Trophoblast cell (in vitro differentiated cells and primary cell): ENCODE results near the gene TSPYL4.
"Not testable (repeated sequence)": the region's sequence is repeated elsewhere in the genome, so short reads cannot be mapped to it uniquely, and the experiment has no call there.

ENCODE experiments used
- DNase-seq, 2 donors: peaks; one replicate each; pipeline ENCODE4 v3.0.0-alpha.2; 2016
- H2AFZ ChIP-seq: 2 replicates; pipeline ENCODE4 v1.6.1; 2013; ENCODE audit warnings: low read length, moderate library complexity, mild to moderate bottlenecking; ENCODE audit not compliant: insufficient read depth, poor library complexity
- H2AK5ac ChIP-seq: 2 replicates; pipeline ENCODE4 v1.6.1; 2013; ENCODE audit warnings: mild to moderate bottlenecking, low read length
- H2BK120ac ChIP-seq: 2 replicates; pipeline ENCODE4 v1.6.1; 2013; ENCODE audit warnings: low read length, mild to moderate bottlenecking, moderate library complexity; ENCODE audit not compliant: insufficient read depth, poor library complexity
- H2BK12ac ChIP-seq: 2 replicates; pipeline ENCODE4 v1.6.1; 2013; ENCODE audit warnings: mild to moderate bottlenecking, low read length, moderate library complexity
- H2BK5ac ChIP-seq: 2 replicates; pipeline ENCODE4 v1.6.1; 2013; ENCODE audit warnings: low read length, low read depth, moderate library complexity, mild to moderate bottlenecking; ENCODE audit not compliant: poor library complexity
- H3K14ac ChIP-seq: 2 replicates; pipeline ENCODE4 v1.6.1; 2013; ENCODE audit warnings: mild to moderate bottlenecking, low read length
- H3K18ac ChIP-seq: 2 replicates; pipeline ENCODE4 v1.6.1; 2013; ENCODE audit warnings: mild to moderate bottlenecking, low read length
- H3K23ac ChIP-seq: 2 replicates; pipeline ENCODE4 v1.6.1; 2013; ENCODE audit warnings: low read length
- H3K27ac ChIP-seq: 2 replicates; pipeline ENCODE4 v1.5.1; 2013; ENCODE audit warnings: low read depth, mild to moderate bottlenecking, inconsistent platforms, low read length, moderate library complexity
- H3K27me3 ChIP-seq: 2 replicates; pipeline ENCODE4 v1.6.1; 2013; ENCODE audit warnings: inconsistent platforms, mild to moderate bottlenecking, low read length, moderate library complexity; ENCODE audit not compliant: insufficient read depth
- H3K36me3 ChIP-seq, 2 experiments: 1 replicate in 1 of 2; 2 replicates in 1 of 2; pipeline ENCODE4 v1.6.1; 2013; ENCODE audit warnings: low read length in 2 of 2, mild to moderate bottlenecking in 2 of 2, moderate library complexity in 1 of 2; ENCODE audit not compliant: insufficient read depth in 2 of 2, control insufficient read depth in 1 of 2
- H3K4ac ChIP-seq: 2 replicates; pipeline ENCODE4 v1.6.1; 2013; ENCODE audit warnings: low read depth, mild to moderate bottlenecking, low read length, moderate library complexity
- H3K4me1 ChIP-seq, 2 experiments: 1 replicate in 1 of 2; 2 replicates in 1 of 2; pipeline ENCODE4 v1.6.1; 2013; ENCODE audit warnings: low read length in 2 of 2, mild to moderate bottlenecking in 2 of 2, moderate library complexity in 1 of 2; ENCODE audit not compliant: insufficient read depth in 2 of 2, control insufficient read depth in 1 of 2
- H3K4me2 ChIP-seq: 2 replicates; pipeline ENCODE4 v1.6.1; 2013; ENCODE audit warnings: inconsistent platforms, mild to moderate bottlenecking, low read length, moderate library complexity
- H3K4me3 ChIP-seq: 2 replicates; pipeline ENCODE4 v1.5.1; 2013; ENCODE audit warnings: mild to moderate bottlenecking, low read depth, low read length, inconsistent platforms
- H3K79me1 ChIP-seq: one replicate; pipeline ENCODE4 v1.6.1; 2013; ENCODE audit warnings: low read length
- H3K79me2 ChIP-seq: 2 replicates; pipeline ENCODE4 v1.6.1; 2013; ENCODE audit warnings: low read length, mild to moderate bottlenecking; ENCODE audit not compliant: control insufficient read depth, insufficient read depth, poor library complexity
- H3K9ac ChIP-seq: 2 replicates; pipeline ENCODE4 v1.6.1; 2013; ENCODE audit warnings: mild to moderate bottlenecking, low read length
- H3K9me3 ChIP-seq: 2 replicates; pipeline ENCODE4 v1.6.1; 2013; ENCODE audit warnings: low read depth, mild to moderate bottlenecking, control low read depth, inconsistent platforms, low read length; ENCODE audit not compliant: insufficient read depth
- H4K12ac ChIP-seq: 2 replicates; pipeline ENCODE4 v1.6.1; 2013; ENCODE audit warnings: low read depth, mild to moderate bottlenecking, low read length, moderate library complexity
- H4K8ac ChIP-seq: 2 replicates; pipeline ENCODE4 v1.6.1; 2013; ENCODE audit warnings: low read depth, mild to moderate bottlenecking, low read length, moderate library complexity
- H4K91ac ChIP-seq: one replicate; pipeline ENCODE4 v1.6.1; 2013; ENCODE audit warnings: low read depth, mild to moderate bottlenecking, low read length, moderate library complexity
- WGBS: extraction: QIAGEN DNeasy Blood & Tissue Kit; methylation state at CpG from one replicate; pipeline ENCODE4 v1.1.7; 2013; ENCODE audit warnings: missing lambda C conversion rate; ENCODE audit not compliant: insufficient read length, insufficient coverage; ENCODE audit errors: extremely low coverage; 5-methylcytosine and 5-hydroxymethylcytosine counted together

Gene TSPYL4

DNA sequence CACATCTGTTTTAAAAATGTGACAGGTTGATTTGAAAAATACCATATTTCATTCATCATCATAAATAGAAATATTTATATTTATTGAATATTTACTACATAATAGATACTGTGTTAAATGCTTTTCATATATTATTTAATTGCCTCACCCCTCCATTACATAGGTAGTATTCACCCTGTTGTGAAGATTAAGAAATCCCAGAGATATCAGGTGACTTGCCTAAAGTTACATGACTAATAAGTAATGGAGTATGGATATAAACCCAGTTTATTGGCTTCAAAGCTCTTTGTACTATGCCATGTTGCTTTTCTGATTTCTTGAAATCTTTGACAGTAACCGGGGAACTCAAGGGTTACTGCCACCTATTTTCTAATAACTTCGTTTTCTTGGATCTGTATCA is 36.0 kb upstream of the TSPYL4 start:
- Histone ChIP-seq H3K27me3 (no peaks in the 10 kb centered on the region), H2AFZ (no peak overlapping the region), H2BK120ac (no peak overlapping the region), H3K79me1 (no peaks in the 10 kb centered on the region), H4K8ac (no peak overlapping the region), H3K14ac (no peak overlapping the region), H3K4me2 (no peak overlapping the region), H3K18ac (no peak overlapping the region), H3K27ac (no peak overlapping the region), H4K12ac (no peak overlapping the region), H3K9ac (no peak overlapping the region), H2BK12ac (no peak overlapping the region), H3K4me1 (no peaks in the 10 kb centered on the region), H3K79me2 (no peaks in the 10 kb centered on the region), H3K36me3 (no peaks in the 10 kb centered on the region), H3K23ac (no peak overlapping the region), H2BK5ac (no peak overlapping the region), H3K4ac (no peak overlapping the region), H3K4me3 (no peak overlapping the region), H2AK5ac (no peak overlapping the region), H3K9me3 (no peaks in the 10 kb centered on the region), H4K91ac (no peak overlapping the region)
- no CpG with 5 or more reads among the region's 2 CpGs for WGBS
- no peak for DNase-seq

DNA sequence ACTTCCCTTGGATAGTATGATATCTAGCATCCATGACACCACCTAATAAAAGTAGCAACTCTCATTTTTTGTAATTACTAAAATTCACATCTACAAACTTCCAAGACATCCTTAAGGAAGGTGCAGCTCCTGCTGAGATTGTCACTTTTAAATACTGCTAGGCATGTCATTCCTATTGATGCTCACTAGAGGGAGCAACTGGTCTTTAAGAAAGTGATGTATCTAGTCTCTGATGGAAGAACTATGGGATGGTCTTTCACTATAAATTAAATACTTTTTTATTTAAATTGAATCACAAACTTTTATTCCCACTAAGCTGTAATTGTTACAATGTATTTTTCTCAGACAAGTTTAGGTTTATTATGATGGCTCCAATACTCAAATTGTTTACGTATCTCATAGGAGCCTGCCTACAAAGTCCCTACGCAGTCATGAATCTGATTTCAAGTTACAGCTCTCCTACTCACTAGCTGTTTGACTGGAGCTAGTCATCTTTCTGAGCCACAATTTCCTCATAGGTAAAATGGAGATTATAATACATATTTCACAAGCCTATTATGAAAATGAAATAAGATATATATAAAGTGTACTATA is 33.9 kb upstream of the TSPYL4 start:
- Histone ChIP-seq H3K79me2 (no peaks in the 10 kb centered on the region), H3K27me3 (no peaks in the 10 kb centered on the region), H3K4me1 (no peaks in the 10 kb centered on the region), H3K27ac (no peak overlapping the region), H3K18ac (no peak overlapping the region), H2AK5ac (no peak overlapping the region), H3K4me2 (no peak overlapping the region), H2BK5ac (no peak overlapping the region), H3K23ac (no peak overlapping the region), H3K4ac (no peak overlapping the region), H3K9me3 (no peaks in the 10 kb centered on the region), H4K12ac (no peak overlapping the region), H4K91ac (no peak overlapping the region), H2BK12ac (no peak overlapping the region), H3K36me3 (no peaks in the 10 kb centered on the region), H2AFZ (no peak overlapping the region), H3K79me1 (no peaks in the 10 kb centered on the region), H2BK120ac (no peak overlapping the region), H3K9ac (no peak overlapping the region), H3K14ac (no peak overlapping the region), H3K4me3 (no peak overlapping the region), H4K8ac (no peak overlapping the region)
- no CpG with 5 or more reads among the region's 2 CpGs for WGBS
- peak in 1 of 2 donors; percentile 84 for DNase-seq

DNA sequence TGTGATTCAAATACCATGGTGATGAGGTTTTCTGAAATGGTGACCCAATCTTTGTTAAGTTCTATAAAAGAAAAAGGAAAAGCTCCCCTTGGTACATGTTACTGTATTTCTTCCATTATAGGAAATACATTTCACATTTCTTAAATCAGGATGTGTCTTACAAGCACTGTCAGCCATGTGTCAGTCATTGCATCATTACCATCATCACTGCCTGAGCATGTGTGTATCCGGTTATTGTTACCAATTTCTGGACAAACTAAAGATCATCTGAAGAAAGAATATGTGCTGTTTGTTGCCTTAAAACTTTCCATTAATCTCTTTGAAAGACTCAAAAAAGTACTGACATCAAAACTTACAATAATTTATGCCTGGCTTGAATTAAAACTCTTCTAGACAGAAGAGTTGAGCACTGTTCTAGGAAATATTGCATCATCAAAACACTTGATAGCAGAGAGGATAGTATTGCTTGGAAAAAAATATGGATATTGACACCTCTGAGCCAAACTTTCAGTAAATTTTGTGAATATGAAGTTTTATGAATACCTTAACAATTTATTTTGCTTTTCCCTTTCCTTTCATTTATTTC is 33.0 kb upstream of the TSPYL4 start:
- H2BK5ac ChIP-seq: no peak overlapping the region
- no peak overlapping the region for H2AK5ac ChIP-seq
- H3K27ac ChIP-seq: no peak overlapping the region
- no peak overlapping the region for H2AFZ ChIP-seq
- no peak overlapping the region for H3K23ac ChIP-seq
- H3K4ac ChIP-seq: no peak overlapping the region
- H3K36me3 ChIP-seq: no peaks in the 10 kb centered on the region
- H3K4me2 ChIP-seq: no peak overlapping the region
- H3K14ac ChIP-seq: no peak overlapping the region
- H4K12ac ChIP-seq: no peak overlapping the region
- no peak overlapping the region for H4K8ac ChIP-seq
- H3K79me1 ChIP-seq: no peaks in the 10 kb centered on the region
- no peaks in the 10 kb centered on the region for H3K9me3 ChIP-seq
- no peak overlapping the region for H4K91ac ChIP-seq
- no CpG with 5 or more reads among the region's 1 CpG for WGBS
- no peaks in the 10 kb centered on the region for H3K27me3 ChIP-seq
- no peak overlapping the region for H2BK120ac ChIP-seq
- H2BK12ac ChIP-seq: no peak overlapping the region
- DNase-seq: no peak
- no peak overlapping the region for H3K18ac ChIP-seq
- no peak overlapping the region for H3K4me3 ChIP-seq
- no peak overlapping the region for H3K9ac ChIP-seq
- no peaks in the 10 kb centered on the region for H3K4me1 ChIP-seq
- no peaks in the 10 kb centered on the region for H3K79me2 ChIP-seq

DNA sequence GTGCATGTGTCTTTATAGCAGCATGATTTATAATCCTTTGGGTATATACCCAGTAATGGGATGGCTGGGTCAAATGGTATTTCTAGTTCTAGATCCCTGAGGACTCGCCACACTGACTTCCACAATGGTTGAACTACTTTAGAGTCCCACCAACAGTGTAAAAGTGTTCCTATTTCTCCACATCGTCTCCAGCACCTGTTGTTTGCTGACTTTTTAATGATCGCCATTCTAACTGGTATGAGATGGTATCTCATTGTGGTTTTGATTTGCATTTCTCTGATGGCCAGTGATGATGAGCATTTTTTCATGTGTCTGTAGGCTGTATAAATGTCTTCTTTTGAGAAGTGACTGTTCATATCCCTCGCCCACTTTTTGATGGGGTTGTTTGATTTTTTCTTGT is 31.1 kb upstream of the TSPYL4 start:
- not testable (repeated sequence) for H3K79me2 ChIP-seq, H3K36me3 ChIP-seq, H3K4ac ChIP-seq, DNase-seq, H3K4me1 ChIP-seq, H2BK12ac ChIP-seq, H4K8ac ChIP-seq, H3K79me1 ChIP-seq, H3K27ac ChIP-seq, H2BK5ac ChIP-seq, H2BK120ac ChIP-seq, H3K4me3 ChIP-seq, H2AFZ ChIP-seq, H3K9ac ChIP-seq, H3K18ac ChIP-seq, H4K91ac ChIP-seq, H3K4me2 ChIP-seq, H4K12ac ChIP-seq, H2AK5ac ChIP-seq, H3K9me3 ChIP-seq, H3K14ac ChIP-seq, H3K23ac ChIP-seq, H3K27me3 ChIP-seq
- no CpG with 5 or more reads among the region's 4 CpGs for WGBS
